Measurements from ENCODE around the gene CHPF.

- TF ChIP-seq CTCF (conservative IDR thresholded peaks at IDR 0.05 in 1 of 2, IDR thresholded peaks at IDR 0.05 in 1 of 2; ENCODE audit: low read depth in 1 of 2, low read length in 2 of 2) (peak in 1 of 2 donors; percentile 9), EZH2 (IDR thresholded peaks at IDR 0.05; ENCODE audit: low read length, missing control alignments) (no peak)
These were observed 17.2 kb upstream of the CHPF start for GRCh38 chr2:219560893-219561178.
